ENCODE results near the gene PRKRA. TPM values are rescaled to one million over a fixed set of nuclear protein-coding genes. Genes with fewer than 3 reads are reported as not detected.
A peak's percentile ranks its signal among the peaks of the same experiment; 100 is the strongest.
"Not testable (repeated sequence)": the region's sequence is repeated elsewhere in the genome, so short reads cannot be mapped to it uniquely, and the experiment has no call there.

PRKRA gene
- total RNA-seq, 1 experiment from 2014 or later, result 80.1 TPM

- no peak for DNase-seq (ENCODE audit: low read depth in 1 of 2, low spot score in 2 of 2)
- Histone ChIP-seq H3K27me3 (replicated peaks) (no peaks in the 10 kb centered on the region), H3K27ac (no peak overlapping the region), H3K36me3 (peaks cover 58% of the 10 kb centered on the region), H3K4me3 (no peak overlapping the region), H3K4me1 (replicated peaks) (peaks cover 16% of the 10 kb centered on the region), H3K9me3 (replicated peaks) (no peaks in the 10 kb centered on the region)
These were observed 1.9 kb downstream of the PRKRA start for GRCh38 chr2:178448968-178449661.

- no peak overlapping the region for H3K4me3 ChIP-seq
- no peaks in the 10 kb centered on the region for H3K9me3 ChIP-seq (replicated peaks)
- no peak overlapping the region for H3K27ac ChIP-seq
- no peaks in the 10 kb centered on the region for H3K27me3 ChIP-seq (replicated peaks)
- no peak for DNase-seq (ENCODE audit: low read depth in 1 of 2, low spot score in 2 of 2)
- H3K4me1 ChIP-seq (replicated peaks), result no peaks in the 10 kb centered on the region
- peaks cover 76% of the 10 kb centered on the region for H3K36me3 ChIP-seq
These were observed 9.5 kb downstream of the PRKRA start for GRCh38 chr2:178441426-178441825.

GRCh38 chr2:178436662-178437061, 14.3 kb downstream of the PRKRA start:
- Histone ChIP-seq H3K4me1 (replicated peaks) (no peaks in the 10 kb centered on the region), H3K9me3 (replicated peaks) (no peaks in the 10 kb centered on the region), H3K4me3 (no peak overlapping the region), H3K27ac (no peak overlapping the region), H3K36me3 (peaks cover 76% of the 10 kb centered on the region), H3K27me3 (replicated peaks) (no peaks in the 10 kb centered on the region)
- DNase-seq (ENCODE audit: low read depth in 1 of 2, low spot score in 2 of 2), result no peak

GRCh38 chr2:178429336-178429735, 21.6 kb downstream of the PRKRA start:
- no peak overlapping the region for H3K27ac ChIP-seq
- no peak overlapping the region for H3K4me3 ChIP-seq
- no peaks in the 10 kb centered on the region for H3K9me3 ChIP-seq (replicated peaks)
- peaks cover 71% of the 10 kb centered on the region for H3K36me3 ChIP-seq
- no peak for DNase-seq (ENCODE audit: low read depth in 1 of 2, low spot score in 2 of 2)
- no peaks in the 10 kb centered on the region for H3K4me1 ChIP-seq (replicated peaks)
- H3K27me3 ChIP-seq (replicated peaks), result no peaks in the 10 kb centered on the region

GRCh38 chr2:178428396-178428806, 22.6 kb downstream of the PRKRA start:
- Histone ChIP-seq H3K9me3 (replicated peaks) (no peaks in the 10 kb centered on the region), H3K36me3 (peaks cover 63% of the 10 kb centered on the region), H3K27ac (no peak overlapping the region), H3K4me3 (no peak overlapping the region), H3K27me3 (replicated peaks) (no peaks in the 10 kb centered on the region), H3K4me1 (replicated peaks) (no peaks in the 10 kb centered on the region)
- no peak for DNase-seq (ENCODE audit: low read depth in 1 of 2, low spot score in 2 of 2)

- DNase-seq (ENCODE audit: low read depth in 1 of 2, low spot score in 2 of 2), result no peak
- Histone ChIP-seq H3K4me3 (no peak overlapping the region), H3K36me3 (peaks cover 61% of the 10 kb centered on the region), H3K9me3 (replicated peaks) (no peaks in the 10 kb centered on the region), H3K27ac (no peak overlapping the region), H3K4me1 (replicated peaks) (no peaks in the 10 kb centered on the region), H3K27me3 (replicated peaks) (no peaks in the 10 kb centered on the region)
These were observed 23.5 kb downstream of the PRKRA start for GRCh38 chr2:178427458-178427857.

GRCh38 chr2:178426388-178426787, 24.6 kb downstream of the PRKRA start:
- H3K9me3 ChIP-seq (replicated peaks), result no peaks in the 10 kb centered on the region
- no peak overlapping the region for H3K27ac ChIP-seq
- no peak for DNase-seq (ENCODE audit: low read depth in 1 of 2, low spot score in 2 of 2)
- no peaks in the 10 kb centered on the region for H3K4me1 ChIP-seq (replicated peaks)
- peaks cover 52% of the 10 kb centered on the region for H3K36me3 ChIP-seq
- H3K27me3 ChIP-seq (replicated peaks), result no peaks in the 10 kb centered on the region
- no peak overlapping the region for H3K4me3 ChIP-seq

GRCh38 chr2:178425255-178425827, 25.6 kb downstream of the PRKRA start:
- Histone ChIP-seq H3K4me1 (replicated peaks) (no peaks in the 10 kb centered on the region), H3K27ac (no peak overlapping the region), H3K27me3 (replicated peaks) (no peaks in the 10 kb centered on the region), H3K36me3 (peaks cover 44% of the 10 kb centered on the region), H3K9me3 (replicated peaks) (no peaks in the 10 kb centered on the region), H3K4me3 (no peak overlapping the region)
- no peak for DNase-seq (ENCODE audit: low read depth in 1 of 2, low spot score in 2 of 2)

- not testable (repeated sequence) for H3K27me3 ChIP-seq (replicated peaks); H3K9me3 ChIP-seq (replicated peaks); H3K4me1 ChIP-seq (replicated peaks); H3K4me3 ChIP-seq; DNase-seq (ENCODE audit: low read depth in 1 of 2, low spot score in 2 of 2); H3K27ac ChIP-seq
- H3K36me3 ChIP-seq, result peaks cover 30% of the 10 kb centered on the region
These were observed 27.2 kb downstream of the PRKRA start for GRCh38 chr2:178423746-178424145.

GRCh38 chr2:178422097-178422496, 28.9 kb downstream of the PRKRA start:
- H3K4me3 ChIP-seq, result no peak overlapping the region
- H3K9me3 ChIP-seq (replicated peaks), result no peaks in the 10 kb centered on the region
- peaks cover 7% of the 10 kb centered on the region for H3K4me1 ChIP-seq (replicated peaks)
- peaks cover 18% of the 10 kb centered on the region for H3K36me3 ChIP-seq
- DNase-seq (ENCODE audit: low read depth in 1 of 2, low spot score in 2 of 2), result no peak
- H3K27ac ChIP-seq, result no peak overlapping the region
- no peaks in the 10 kb centered on the region for H3K27me3 ChIP-seq (replicated peaks)

GRCh38 chr2:178420463-178420999, 30.4 kb downstream of the PRKRA start:
- Histone ChIP-seq H3K36me3 (peaks cover 9% of the 10 kb centered on the region; the same call in 1 of the 2 replicates), H3K4me3 (no peak overlapping the region), H3K27me3 (replicated peaks) (no peaks in the 10 kb centered on the region), H3K9me3 (replicated peaks) (no peaks in the 10 kb centered on the region), H3K27ac (no peak overlapping the region), H3K4me1 (replicated peaks) (peaks cover 7% of the 10 kb centered on the region)
- no peak for DNase-seq (ENCODE audit: low read depth in 1 of 2, low spot score in 2 of 2)

- Histone ChIP-seq H3K27ac (0 out of 2 replicates have a peak overlapping the region, but pooled peaks have one; percentile 10), H3K9me3 (replicated peaks) (no peaks in the 10 kb centered on the region), H3K4me1 (replicated peaks) (peaks cover 13% of the 10 kb centered on the region), H3K4me3 (no peak overlapping the region), H3K27me3 (replicated peaks) (no peaks in the 10 kb centered on the region), H3K36me3 (peaks cover 9% of the 10 kb centered on the region; the same call in 1 of the 2 replicates)
- DNase-seq (ENCODE audit: low read depth in 1 of 2, low spot score in 2 of 2), result no peak
These were observed 31.9 kb downstream of the PRKRA start for GRCh38 chr2:178419123-178419522.

- no peaks in the 10 kb centered on the region for H3K27me3 ChIP-seq (replicated peaks)
- 0 out of 2 replicates have a peak overlapping the region, but pooled peaks have one; percentile 10 for H3K27ac ChIP-seq
- DNase-seq (ENCODE audit: low read depth in 1 of 2, low spot score in 2 of 2), result peak in 1 of 2 experiments; percentile 28
- no peak overlapping the region for H3K4me3 ChIP-seq
- peaks cover 13% of the 10 kb centered on the region for H3K4me1 ChIP-seq (replicated peaks)
- peaks cover 9% of the 10 kb centered on the region; the same call in 1 of the 2 replicates for H3K36me3 ChIP-seq
- H3K9me3 ChIP-seq (replicated peaks), result no peaks in the 10 kb centered on the region
These were observed 32.5 kb downstream of the PRKRA start for GRCh38 chr2:178418426-178418825.

- H3K27ac ChIP-seq, result no peak overlapping the region
- H3K4me1 ChIP-seq (replicated peaks), result peaks cover 16% of the 10 kb centered on the region
- peaks cover 7% of the 10 kb centered on the region; the same call in 1 of the 2 replicates for H3K36me3 ChIP-seq
- DNase-seq (ENCODE audit: low read depth in 1 of 2, low spot score in 2 of 2), result no peak
- no peak overlapping the region for H3K4me3 ChIP-seq
- H3K9me3 ChIP-seq (replicated peaks), result no peaks in the 10 kb centered on the region
- H3K27me3 ChIP-seq (replicated peaks), result no peaks in the 10 kb centered on the region
These were observed 33.1 kb downstream of the PRKRA start for GRCh38 chr2:178417916-178418315.
